ENCODE measurements around the gene CD47.

The CD47 gene

GRCh38 chr3:108090701-108091497 is at the start of gene CD47:
TSS of gene CD47 (minus strand) at chr3:108091031. CDS start at chr3:108090908, 123 bp downstream.
- peak; percentile 95 for DNase-seq (ENCODE audit: low read depth)

GRCh38 chr3:108137460-108137814 is 46.6 kb upstream of the CD47 start:
- DNase-seq (ENCODE audit: low read depth), result no peak

GRCh38 chr3:108136561-108137459 is 46.0 kb upstream of the CD47 start:
- no peak for DNase-seq (ENCODE audit: low read depth)

- no peak for DNase-seq (ENCODE audit: low read depth)
Measured at GRCh38 chr3:108134555-108134880, 43.7 kb upstream of the CD47 start.

- no peak for DNase-seq (ENCODE audit: low read depth)
Measured at GRCh38 chr3:108133858-108134554, 43.2 kb upstream of the CD47 start.

GRCh38 chr3:108133048-108133369 is 42.2 kb upstream of the CD47 start:
- no peak for DNase-seq (ENCODE audit: low read depth)

GRCh38 chr3:108131475-108132134 is 40.8 kb upstream of the CD47 start:
- no peak for DNase-seq (ENCODE audit: low read depth)

- no peak for DNase-seq (ENCODE audit: low read depth)
Measured at GRCh38 chr3:108130701-108131474, 40.1 kb upstream of the CD47 start.

GRCh38 chr3:108130236-108130635 is 39.4 kb upstream of the CD47 start:
- no peak for DNase-seq (ENCODE audit: low read depth)

GRCh38 chr3:108127301-108127988 is 36.6 kb upstream of the CD47 start:
- no peak for DNase-seq (ENCODE audit: low read depth)

- DNase-seq (ENCODE audit: low read depth), result no peak
Measured at GRCh38 chr3:108126348-108126747, 35.5 kb upstream of the CD47 start.

GRCh38 chr3:108125550-108126071 is 34.8 kb upstream of the CD47 start:
- DNase-seq (ENCODE audit: low read depth), result peak; percentile 20

- DNase-seq (ENCODE audit: low read depth), result no peak
Measured at GRCh38 chr3:108125153-108125543, 34.3 kb upstream of the CD47 start.

GRCh38 chr3:108124337-108125152 is 33.7 kb upstream of the CD47 start:
- DNase-seq (ENCODE audit: low read depth), result peak; percentile 14

GRCh38 chr3:108123326-108123725 is 32.5 kb upstream of the CD47 start:
- DNase-seq (ENCODE audit: low read depth), result no peak

- DNase-seq (ENCODE audit: low read depth), result no peak
Measured at GRCh38 chr3:108122276-108122675, 31.4 kb upstream of the CD47 start.

- no peak for DNase-seq (ENCODE audit: low read depth)
Measured at GRCh38 chr3:108119398-108120104, 28.7 kb upstream of the CD47 start.

- DNase-seq (ENCODE audit: low read depth), result no peak
Measured at GRCh38 chr3:108118038-108118768, 27.4 kb upstream of the CD47 start.
